ENCODE data around the gene RABGAP1L. TPM values are rescaled to one million over a fixed set of nuclear protein-coding genes. Genes with fewer than 3 reads are reported as not detected.

RABGAP1L gene
- total RNA-seq, 1 experiment from 2014 or later, result 29.3 TPM

DNA sequence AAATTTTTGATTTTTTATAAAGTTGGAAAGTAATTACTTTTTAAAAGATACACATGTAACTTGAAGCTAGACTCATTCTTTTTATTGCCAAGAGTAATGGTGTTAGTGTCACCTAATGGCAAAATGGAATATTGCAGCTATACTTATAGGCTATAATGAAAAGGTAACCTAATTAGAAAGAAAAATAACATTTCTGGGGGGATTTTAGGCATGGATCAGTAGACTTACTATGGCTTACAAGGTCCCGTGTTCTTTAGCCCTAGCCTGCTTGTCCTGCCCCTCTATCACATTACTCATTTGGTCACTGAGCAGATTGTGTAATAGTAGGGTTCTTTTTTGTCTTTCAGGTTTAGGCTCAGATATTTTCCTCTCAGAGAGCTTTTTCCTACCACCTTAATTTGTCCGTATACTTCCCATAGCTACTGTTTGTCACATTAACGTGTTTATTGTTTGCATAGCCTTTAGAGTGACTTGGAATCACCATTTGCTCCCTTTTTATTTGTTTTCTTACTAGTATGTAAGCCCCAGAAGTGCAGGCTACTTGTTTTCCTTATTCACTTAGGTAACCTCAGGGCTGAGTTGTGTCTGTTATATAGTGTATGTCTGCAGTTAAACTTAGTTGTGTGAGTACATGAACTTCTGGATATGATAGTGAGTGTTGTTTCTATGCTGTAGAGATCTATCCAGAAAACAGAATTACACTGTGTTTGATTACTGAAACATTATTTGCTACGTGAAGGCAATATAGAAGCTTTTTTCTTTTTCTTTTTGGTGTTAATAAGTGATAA lies 58.7 kb downstream of the RABGAP1L start:
- Histone ChIP-seq H3K9me2 (ENCODE audit: insufficient read depth) (no peaks in the 10 kb centered on the region), H3K9ac (ENCODE audit: low read length) (no peak overlapping the region), H4K20me1 (ENCODE audit: insufficient read depth) (peaks cover 5% of the 10 kb centered on the region), H3K4me2 (ENCODE audit: low read length) (no peak overlapping the region), H3K9me3 (ENCODE audit: control insufficient read depth in 1 of 2, insufficient read depth in 1 of 2, low read depth in 1 of 2, low read length in 2 of 2) (no peaks in the 10 kb centered on the region), H3K27me3 (ENCODE audit: insufficient read depth, low read length) (no peaks in the 10 kb centered on the region), H3K27ac (ENCODE audit: low read depth, low read length) (no peak overlapping the region), H3K4me1 (ENCODE audit: control insufficient read depth in 1 of 2, insufficient read depth in 2 of 2, low read length in 2 of 2) (peaks cover 0 to 6% of the 10 kb centered on the region in 2 experiments; a peak in 1 of 4 replicates), H3K36me3 (ENCODE audit: control insufficient read depth in 1 of 2, insufficient read depth in 2 of 2, low read length in 2 of 2) (peaks cover 0 to 5% of the 10 kb centered on the region in 2 experiments; a peak in 2 of 4 replicates), H2AFZ (ENCODE audit: low read depth, low read length, poor library complexity, severe bottlenecking) (no peak overlapping the region), H3K4me3 (replicated peaks in 1 of 2; ENCODE audit: low read depth in 1 of 2, low read length in 2 of 2) (no peak overlapping the region), H3K79me2 (ENCODE audit: insufficient read depth, low read length) (peaks cover 13% of the 10 kb centered on the region; the same call in 1 of the 2 replicates)
- RAD21 ChIA-PET (ENCODE audit: low non-redundant PET in 1 of 2, low total read pairs in 2 of 2, uncharacterized antibody in 2 of 2, unreplicated experiment in 2 of 2), result interaction anchor here in 1 of 2 experiments (0.7 to 0.8 kb wide), 2 partner anchors 103 to 108 kb away, joined by 3 to 4 read pairs; no protein-coding TSS in a partner anchor
- peak; percentile 21 for DNase-seq (ENCODE audit: low read depth, low spot score)
- CTCF ChIA-PET, result interaction anchor here (0.7 to 1.7 kb wide), 12 partner anchors 9 to 1473 kb away, joined by 3 to 12 read pairs (median 3); partner anchors contain the start of genes CENPL and DARS2
- peak; percentile 83 for TF ChIP-seq RAD21 (IDR thresholded peaks at IDR 0.05; ENCODE audit: low read depth)
- no peak for TF ChIP-seq MAX (IDR thresholded peaks at IDR 0.05)
- TF ChIP-seq, protein P1, sequence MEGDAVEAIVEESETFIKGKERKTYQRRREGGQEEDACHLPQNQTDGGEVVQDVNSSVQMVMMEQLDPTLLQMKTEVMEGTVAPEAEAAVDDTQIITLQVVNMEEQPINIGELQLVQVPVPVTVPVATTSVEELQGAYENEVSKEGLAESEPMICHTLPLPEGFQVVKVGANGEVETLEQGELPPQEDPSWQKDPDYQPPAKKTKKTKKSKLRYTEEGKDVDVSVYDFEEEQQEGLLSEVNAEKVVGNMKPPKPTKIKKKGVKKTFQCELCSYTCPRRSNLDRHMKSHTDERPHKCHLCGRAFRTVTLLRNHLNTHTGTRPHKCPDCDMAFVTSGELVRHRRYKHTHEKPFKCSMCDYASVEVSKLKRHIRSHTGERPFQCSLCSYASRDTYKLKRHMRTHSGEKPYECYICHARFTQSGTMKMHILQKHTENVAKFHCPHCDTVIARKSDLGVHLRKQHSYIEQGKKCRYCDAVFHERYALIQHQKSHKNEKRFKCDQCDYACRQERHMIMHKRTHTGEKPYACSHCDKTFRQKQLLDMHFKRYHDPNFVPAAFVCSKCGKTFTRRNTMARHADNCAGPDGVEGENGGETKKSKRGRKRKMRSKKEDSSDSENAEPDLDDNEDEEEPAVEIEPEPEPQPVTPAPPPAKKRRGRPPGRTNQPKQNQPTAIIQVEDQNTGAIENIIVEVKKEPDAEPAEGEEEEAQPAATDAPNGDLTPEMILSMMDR (IDR thresholded peaks at IDR 0.05 in 2 of 3, conservative IDR thresholded peaks at IDR 0.05 in 1 of 3; ENCODE audit: borderline replicate concordance in 1 of 3, insufficient read depth in 1 of 3, low read depth in 2 of 3, low read length in 2 of 3), result peak; percentile 58 to 85 (median 66); a peak in 5 of 6 replicates
- peak; percentile 76; the same call in 1 of the 2 replicates for ATAC-seq
- POLR2A ChIA-PET, result no interaction called here
- no TSS peak for BruUV-seq (replicated peaks)
- intact Hi-C loops (cut with micrococcal nuclease), result loop anchor here (2.0 to 10.0 kb wide), 4 partner anchors 126 to 1473 kb away; partner anchors contain the start of genes GAS5 and ZBTB37

- H2AFZ ChIP-seq (ENCODE audit: low read depth, low read length, poor library complexity, severe bottlenecking), result no peak overlapping the region
- no peaks in the 10 kb centered on the region for H3K9me3 ChIP-seq (ENCODE audit: control insufficient read depth in 1 of 2, insufficient read depth in 1 of 2, low read depth in 1 of 2, low read length in 2 of 2)
- POLR2A ChIA-PET, result no interaction called here
Observed at GRCh38 chr1:174218983-174219382, 59.7 kb downstream of the RABGAP1L start.

More at GRCh38 chr1:174218983-174219382, 59.7 kb downstream of the RABGAP1L start:
- intact Hi-C loops (cut with micrococcal nuclease), result loop anchor here (5.0 to 10.0 kb wide), 3 partner anchors 127 to 1474 kb away; partner anchors contain the start of genes GAS5 and ZBTB37
- peaks cover 0 to 6% of the 10 kb centered on the region in 2 experiments; a peak in 1 of 4 replicates for H3K4me1 ChIP-seq (ENCODE audit: control insufficient read depth in 1 of 2, insufficient read depth in 2 of 2, low read length in 2 of 2)
- ATAC-seq, result no peak
- H3K27ac ChIP-seq (ENCODE audit: low read depth, low read length), result no peak overlapping the region
- RAD21 ChIA-PET (ENCODE audit: low non-redundant PET in 1 of 2, low total read pairs in 2 of 2, uncharacterized antibody in 2 of 2, unreplicated experiment in 2 of 2), result no interaction called here
- no peak overlapping the region for H3K4me3 ChIP-seq (replicated peaks in 1 of 2; ENCODE audit: low read depth in 1 of 2, low read length in 2 of 2)
- no TSS peak for BruUV-seq (replicated peaks)
- H3K79me2 ChIP-seq (ENCODE audit: insufficient read depth, low read length), result peaks cover 13% of the 10 kb centered on the region; the same call in 1 of the 2 replicates
- no peaks in the 10 kb centered on the region for H3K9me2 ChIP-seq (ENCODE audit: insufficient read depth)
- no peaks in the 10 kb centered on the region for H3K27me3 ChIP-seq (ENCODE audit: insufficient read depth, low read length)
- DNase-seq (ENCODE audit: low read depth, low spot score), result no peak
- H3K9ac ChIP-seq (ENCODE audit: low read length), result no peak overlapping the region
- H4K20me1 ChIP-seq (ENCODE audit: insufficient read depth), result peaks cover 5% of the 10 kb centered on the region
- H3K36me3 ChIP-seq (ENCODE audit: control insufficient read depth in 1 of 2, insufficient read depth in 2 of 2, low read length in 2 of 2), result peaks cover 0 to 5% of the 10 kb centered on the region in 2 experiments; a peak in 2 of 4 replicates
- CTCF ChIA-PET, result interaction anchor here (1.7 kb wide), 1 partner anchor 126 kb away, joined by 5 read pairs; no protein-coding TSS in a partner anchor
- TF ChIP-seq, protein P1 (IDR thresholded peaks at IDR 0.05 in 2 of 3, conservative IDR thresholded peaks at IDR 0.05 in 1 of 3; ENCODE audit: borderline replicate concordance in 1 of 3, insufficient read depth in 1 of 3, low read depth in 2 of 3, low read length in 2 of 3), result no peak
- TF ChIP-seq POLR2A (IDR thresholded peaks at IDR 0.05; ENCODE audit: borderline replicate concordance, extremely low read depth, insufficient read depth, insufficient read length), result no peak
- no peak for TF ChIP-seq ELF1 (IDR thresholded peaks at IDR 0.05; ENCODE audit: borderline replicate concordance, low read depth)
- TF ChIP-seq JUND (IDR thresholded peaks at IDR 0.05), result no peak
- TF ChIP-seq TCF7L2 (IDR thresholded peaks at IDR 0.05; ENCODE audit: borderline replicate concordance, extremely low read depth, insufficient read depth, insufficient read length), result no peak
- no peak for TF ChIP-seq RAD21 (IDR thresholded peaks at IDR 0.05; ENCODE audit: low read depth)
- no peak for TF ChIP-seq EGR1 (IDR thresholded peaks at IDR 0.05; ENCODE audit: low read depth)
- TF ChIP-seq POLR2AphosphoS5 (IDR thresholded peaks at IDR 0.05; ENCODE audit: low read depth, low read length), result no peak
- TF ChIP-seq YY1 (IDR thresholded peaks at IDR 0.05; ENCODE audit: extremely low read depth, insufficient replicate concordance, low read depth, low read length), result no peak
- TF ChIP-seq MAX (IDR thresholded peaks at IDR 0.05), result no peak
- no peak for TF ChIP-seq FOSL1 (IDR thresholded peaks at IDR 0.05; ENCODE audit: low read depth)
- TF ChIP-seq SRF (IDR thresholded peaks at IDR 0.05; ENCODE audit: low read depth), result no peak
- H3K4me2 ChIP-seq (ENCODE audit: low read length), result no peak overlapping the region

Measured in HCT116 (cell line).